G401.6 (cell line): ENCODE results near the gene USP17L18.
"Not testable (repeated sequence)": the region's sequence is repeated elsewhere in the genome, so short reads cannot be mapped to it uniquely, and the experiment has no call there.

ENCODE experiments used
- FAIRE-seq: peaks from 2 replicates; lab custom pipeline; 2012; peaks lifted over from hg19 to GRCh38; lab: Jason Lieb, UNC

The USP17L18 gene, protein sequence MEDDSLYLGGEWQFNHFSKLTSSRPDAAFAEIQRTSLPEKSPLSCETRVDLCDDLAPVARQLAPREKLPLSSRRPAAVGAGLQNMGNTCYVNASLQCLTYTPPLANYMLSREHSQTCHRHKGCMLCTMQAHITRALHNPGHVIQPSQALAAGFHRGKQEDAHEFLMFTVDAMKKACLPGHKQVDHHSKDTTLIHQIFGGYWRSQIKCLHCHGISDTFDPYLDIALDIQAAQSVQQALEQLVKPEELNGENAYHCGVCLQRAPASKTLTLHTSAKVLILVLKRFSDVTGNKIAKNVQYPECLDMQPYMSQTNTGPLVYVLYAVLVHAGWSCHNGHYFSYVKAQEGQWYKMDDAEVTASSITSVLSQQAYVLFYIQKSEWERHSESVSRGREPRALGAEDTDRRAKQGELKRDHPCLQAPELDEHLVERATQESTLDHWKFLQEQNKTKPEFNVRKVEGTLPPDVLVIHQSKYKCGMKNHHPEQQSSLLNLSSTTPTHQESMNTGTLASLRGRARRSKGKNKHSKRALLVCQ

DNA sequence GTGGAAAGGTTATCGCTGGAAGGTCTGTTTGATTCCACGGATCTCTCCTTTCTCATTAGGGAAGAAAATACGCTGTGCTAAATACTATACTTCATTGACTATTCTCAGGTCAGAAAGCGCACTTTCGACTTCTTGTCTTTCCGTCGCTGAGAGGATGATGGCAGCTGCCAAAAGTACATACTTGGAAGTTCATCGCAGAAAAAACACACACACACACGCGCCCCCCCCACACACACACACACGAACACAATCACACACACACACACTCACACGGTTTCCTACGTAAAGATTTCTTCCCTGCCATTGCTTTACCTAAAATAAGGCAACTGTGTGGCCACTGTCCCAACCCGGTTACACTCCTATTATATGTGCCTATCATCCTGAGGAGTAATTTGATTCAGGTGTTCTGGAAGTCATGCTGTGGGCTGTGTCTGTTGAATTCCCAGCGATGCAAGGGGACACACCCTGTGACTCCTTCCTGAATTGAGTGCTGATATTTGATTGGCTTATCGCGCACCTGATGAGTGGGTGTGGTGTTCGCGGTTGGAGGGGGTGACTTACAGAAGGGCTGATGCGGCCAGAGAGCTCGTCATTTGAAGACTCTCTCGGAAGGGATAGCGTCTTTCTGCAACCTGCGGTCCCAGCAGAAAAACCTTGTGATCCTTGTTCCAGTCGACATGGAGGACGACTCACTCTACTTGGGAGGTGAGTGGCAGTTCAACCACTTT is at the start of gene USP17L18:
TSS of gene USP17L18 (plus strand) at position 678 of the 728 bp plus-strand sequence. CDS start at position 678, 0 bp downstream.
- FAIRE-seq = not testable (repeated sequence)

- not testable (repeated sequence) for FAIRE-seq
Observed at GRCh38 chr4:9210357-9210756, 38.1 kb upstream of the USP17L18 start, which contains the start of gene USP17L10. Gene USP17L10, plus strand, starts transcription at chr4:9210657. Its CDS starts 0 bp downstream, at chr4:9210657.

DNA sequence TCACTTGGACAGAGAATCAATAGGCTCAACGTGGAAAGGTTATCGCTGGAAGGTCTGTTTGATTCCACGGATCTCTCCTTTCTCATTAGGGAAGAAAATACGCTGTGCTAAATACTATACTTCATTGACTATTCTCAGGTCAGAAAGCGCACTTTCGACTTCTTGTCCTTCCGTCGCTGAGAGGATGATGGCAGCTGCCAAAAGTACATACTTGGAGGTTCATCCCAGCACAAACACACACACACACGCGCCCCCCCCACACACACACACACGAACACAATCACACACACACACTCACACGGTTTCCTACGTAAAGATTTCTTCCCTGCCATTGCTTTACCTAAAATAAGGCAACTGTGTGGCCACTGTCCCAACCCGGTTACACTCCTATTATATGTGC is 33.7 kb upstream of the USP17L18 start:
- not testable (repeated sequence) for FAIRE-seq

GRCh38 chr4:9215105-9215504 is 33.3 kb upstream of the USP17L18 start, which contains the start of gene USP17L11:
Gene USP17L11, plus strand, starts transcription at chr4:9215405. Its CDS starts 0 bp downstream, at chr4:9215405.
- not testable (repeated sequence) for FAIRE-seq

GRCh38 chr4:9219852-9220251 is 28.6 kb upstream of the USP17L18 start, which contains the start of gene USP17L12:
Gene USP17L12, plus strand, starts transcription at chr4:9220152. Its CDS starts 0 bp downstream, at chr4:9220152.
- not testable (repeated sequence) for FAIRE-seq

- not testable (repeated sequence) for FAIRE-seq
Observed at GRCh38 chr4:9224596-9224995, 23.8 kb upstream of the USP17L18 start, which contains the start of gene USP17L13. Gene USP17L13, plus strand, starts transcription at chr4:9224896. Its CDS starts 0 bp downstream, at chr4:9224896.

DNA sequence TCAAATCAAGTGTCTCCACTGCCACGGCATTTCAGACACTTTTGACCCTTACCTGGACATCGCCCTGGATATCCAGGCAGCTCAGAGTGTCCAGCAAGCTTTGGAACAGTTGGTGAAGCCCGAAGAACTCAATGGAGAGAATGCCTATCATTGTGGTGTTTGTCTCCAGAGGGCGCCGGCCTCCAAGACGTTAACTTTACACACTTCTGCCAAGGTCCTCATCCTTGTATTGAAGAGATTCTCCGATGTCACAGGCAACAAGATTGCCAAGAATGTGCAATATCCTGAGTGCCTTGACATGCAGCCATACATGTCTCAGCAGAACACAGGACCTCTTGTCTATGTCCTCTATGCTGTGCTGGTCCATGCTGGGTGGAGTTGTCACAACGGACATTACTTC is 18.2 kb upstream of the USP17L18 start:
- not testable (repeated sequence) for FAIRE-seq

GRCh38 chr4:9234085-9234484 is 14.3 kb upstream of the USP17L18 start, which contains the start of gene USP17L15:
Gene USP17L15, plus strand, starts transcription at chr4:9234385. Its CDS starts 0 bp downstream, at chr4:9234385.
- not testable (repeated sequence) for FAIRE-seq

- not testable (repeated sequence) for FAIRE-seq
Observed at GRCh38 chr4:9238461-9238860, 10.0 kb upstream of the USP17L18 start.

DNA sequence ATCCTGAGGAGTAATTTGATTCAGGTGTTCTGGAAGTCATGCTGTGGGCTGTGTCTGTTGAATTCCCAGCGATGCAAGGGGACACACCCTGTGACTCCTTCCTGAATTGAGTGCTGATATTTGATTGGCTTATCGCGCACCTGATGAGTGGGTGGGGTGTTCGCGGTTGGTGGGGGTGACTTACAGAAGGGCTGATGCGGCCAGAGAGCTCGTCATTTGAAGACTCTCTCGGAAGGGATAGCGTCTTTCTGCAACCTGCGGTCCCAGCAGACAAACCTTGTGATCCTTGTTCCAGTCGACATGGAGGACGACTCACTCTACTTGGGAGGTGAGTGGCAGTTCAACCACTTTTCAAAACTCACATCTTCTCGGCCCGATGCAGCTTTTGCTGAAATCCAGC is 4.9 kb upstream of the USP17L18 start, which contains the start of gene USP17L17:
TSS of gene USP17L17 (plus strand) at position 301 of the 400 bp plus-strand sequence. CDS start at position 301, 0 bp downstream.
- not testable (repeated sequence) for FAIRE-seq

- not testable (repeated sequence) for FAIRE-seq
Observed at GRCh38 chr4:9253078-9253477, 4.6 kb downstream of the USP17L18 start, which contains the start of gene USP17L19. Gene USP17L19, plus strand, starts transcription at chr4:9253378. Its CDS starts 0 bp downstream, at chr4:9253378.

DNA sequence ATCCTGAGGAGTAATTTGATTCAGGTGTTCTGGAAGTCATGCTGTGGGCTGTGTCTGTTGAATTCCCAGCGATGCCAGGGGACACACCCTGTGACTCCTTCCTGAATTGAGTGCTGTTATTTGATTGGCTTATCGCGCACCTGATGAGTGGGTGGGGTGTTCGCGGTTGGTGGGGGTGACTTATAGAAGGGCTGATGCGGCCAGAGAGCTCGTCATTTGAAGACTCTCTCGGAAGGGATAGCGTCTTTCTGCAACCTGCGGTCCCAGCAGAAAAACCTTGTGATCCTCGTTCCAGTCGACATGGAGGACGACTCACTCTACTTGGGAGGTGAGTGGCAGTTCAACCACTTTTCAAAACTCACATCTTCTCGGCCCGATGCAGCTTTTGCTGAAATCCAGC is 9.4 kb downstream of the USP17L18 start, which contains the start of gene USP17L20:
TSS of gene USP17L20 (plus strand) at position 301 of the 400 bp plus-strand sequence. CDS start at position 301, 0 bp downstream.
- FAIRE-seq = not testable (repeated sequence)

- not testable (repeated sequence) for FAIRE-seq
Observed at GRCh38 chr4:9262572-9262971, 14.1 kb downstream of the USP17L18 start, which contains the start of gene USP17L21. Gene USP17L21, plus strand, starts transcription at chr4:9262872. Its CDS starts 0 bp downstream, at chr4:9262872.

GRCh38 chr4:9267319-9267718 is 18.9 kb downstream of the USP17L18 start, which contains the start of gene USP17L22:
Gene USP17L22, plus strand, starts transcription at chr4:9267619. Its CDS starts 0 bp downstream, at chr4:9267619.
- FAIRE-seq = not testable (repeated sequence)

DNA sequence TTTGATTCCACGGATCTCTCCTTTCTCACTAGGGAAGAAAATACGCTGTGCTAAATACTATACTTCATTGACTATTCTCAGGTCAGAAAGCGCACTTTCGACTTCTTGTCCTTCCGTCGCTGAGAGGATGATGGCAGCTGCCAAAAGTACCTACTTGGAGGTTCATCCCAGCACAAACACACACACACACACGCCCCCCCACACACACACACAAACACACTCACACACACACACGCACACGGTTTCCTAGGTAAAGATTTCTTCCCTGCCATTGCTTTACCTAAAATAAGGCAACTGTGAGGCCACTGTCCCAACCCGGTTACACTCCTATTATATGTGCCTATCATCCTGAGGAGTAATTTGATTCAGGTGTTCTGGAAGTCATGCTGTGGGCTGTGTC is 23.3 kb downstream of the USP17L18 start:
- FAIRE-seq = not testable (repeated sequence)
